Neural progenitor cell (in vitro differentiated cells): Measurements from ENCODE around the gene MYADM. TPM values are rescaled to one million over a fixed set of nuclear protein-coding genes. Genes with fewer than 3 reads are reported as not detected.

ENCODE experiments used
- DNase-seq: peaks from one replicate; pipeline ENCODE4 v3.0.0-alpha.2; 2016; ENCODE audit warnings: low spot score
- H2AFZ ChIP-seq: fragments of 200-600 bp; sonication (generic); replicated peaks from 2 replicates; pipeline ENCODE4 v1.6.1; 2016; ENCODE audit warnings: antibody characterized with exemption
- H3F3A ChIP-seq: fragments of 200-600 bp; sonication (generic); 2 replicates; pipeline ENCODE4 v1.6.1; 2016; ENCODE audit warnings: antibody characterized with exemption, low read depth
- H3K27ac ChIP-seq: fragments of 200-600 bp; sonication (generic); 2 replicates; pipeline ENCODE4 v1.5.1; 2016; ENCODE audit warnings: mild to moderate bottlenecking
- H3K27me3 ChIP-seq: fragments of 200-600 bp; sonication (generic); 2 replicates; pipeline ENCODE4 v1.6.1; 2016; ENCODE audit warnings: mild to moderate bottlenecking, moderate library complexity
- H3K36me3 ChIP-seq: fragments of 200-600 bp; sonication (generic); 2 replicates; pipeline ENCODE4 v1.5.1; 2016
- H3K4me1 ChIP-seq: fragments of 200-600 bp; sonication (generic); 2 replicates; pipeline ENCODE4 v1.6.1; 2016; ENCODE audit warnings: mixed run types
- H3K4me2 ChIP-seq: fragments of 200-600 bp; sonication (generic); 2 replicates; pipeline ENCODE4 v1.6.1; 2016
- H3K4me3 ChIP-seq: fragments of 200-600 bp; sonication (generic); 2 replicates; pipeline ENCODE4 v1.5.1; 2016
- H3K79me2 ChIP-seq: fragments of 200-600 bp; sonication (generic); 2 replicates; pipeline ENCODE4 v1.6.1; 2016; ENCODE audit warnings: low read depth
- H3K9ac ChIP-seq: fragments of 200-600 bp; sonication (generic); 2 replicates; pipeline ENCODE4 v1.6.1; 2016
- H3K9me3 ChIP-seq: fragments of 200-600 bp; sonication (generic); 2 replicates; pipeline ENCODE4 v1.5.1; 2016; ENCODE audit warnings: low read depth
- H4K20me1 ChIP-seq: fragments of 200-600 bp; sonication (generic); 2 replicates; pipeline ENCODE4 v1.6.1; 2016; ENCODE audit warnings: low read depth
- H3K27ac Mint-ChIP-seq: 3 replicates; pipeline ENCODE4 v1.8.0; 2021; ENCODE audit warnings: mixed read lengths
- H3K27me3 Mint-ChIP-seq: 2 replicates; pipeline ENCODE4 v1.8.0; 2022; ENCODE audit warnings: low read depth, mild to moderate bottlenecking, inconsistent platforms, moderate library complexity, mixed read lengths; ENCODE audit not compliant: insufficient read depth
- H3K36me3 Mint-ChIP-seq: 3 replicates; pipeline ENCODE4 v1.8.0; 2021; ENCODE audit warnings: mixed read lengths
- H3K4me1 Mint-ChIP-seq: 3 replicates; pipeline ENCODE4 v1.8.0; 2021; ENCODE audit warnings: mixed read lengths
- H3K4me3 Mint-ChIP-seq: 3 replicates; pipeline ENCODE4 v1.8.0; 2021; ENCODE audit warnings: mild to moderate bottlenecking, moderate library complexity, mixed read lengths
- H3K9me3 Mint-ChIP-seq: 3 replicates; pipeline ENCODE4 v1.8.0; 2020; ENCODE audit warnings: mixed read lengths
- CTCF ChIP-seq: fragments of 200-600 bp; sonication (generic); IDR thresholded peaks from 2 replicates; pipeline ENCODE4 v1.5.1; 2017; ENCODE audit warnings: antibody characterized with exemption, mild to moderate bottlenecking
- EZH2 ChIP-seq: fragments of 200-600 bp; sonication (generic); IDR thresholded peaks from 2 replicates; pipeline ENCODE4 v1.6.1; 2017; ENCODE audit warnings: antibody characterized with exemption, mild to moderate bottlenecking, moderate library complexity
- EZH2phosphoT487 ChIP-seq: fragments of 200-600 bp; sonication (generic); IDR thresholded peaks from 2 replicates; pipeline ENCODE4 v1.6.1; 2017; ENCODE audit warnings: antibody characterized with exemption
- total RNA-seq: library from RNA; depleted of rRNA; stranded (reverse); fragments of >200 nt; gene quantifications from 2 replicates; pipeline ENCODE4 v1.2.3, GENCODE V29; 2015; ENCODE audit warnings: low replicate concordance

MYADM gene
- total RNA-seq, 1 donor from 2014 or later, result 11.5 TPM

- Mint-ChIP-seq H3K4me3 (peak overlapping the region; percentile 90), H3K9me3 (no peaks in the 10 kb centered on the region), H3K27ac (peak overlapping the region; percentile 68), H3K36me3 (peaks cover 10% of the 10 kb centered on the region), H3K27me3 (peaks cover 27% of the 10 kb centered on the region), H3K4me1 (peaks cover 42% of the 10 kb centered on the region)
- TF ChIP-seq EZH2phosphoT487 (no peak), EZH2 (peak; percentile 24), CTCF (no peak)
- peaks cover 11% of the 10 kb centered on the region for H3K79me2 ChIP-seq
- peaks cover 45% of the 10 kb centered on the region for H4K20me1 ChIP-seq
- H3F3A ChIP-seq, result peaks cover 17% of the 10 kb centered on the region
- peak; percentile 88 for DNase-seq
- peak overlapping the region; percentile 83 for H2AFZ ChIP-seq
- H3K27ac ChIP-seq, result no peak overlapping the region
- H3K9ac ChIP-seq, result no peak overlapping the region
- peaks cover 76% of the 10 kb centered on the region for H3K27me3 ChIP-seq
- H3K4me2 ChIP-seq, result peak overlapping the region; percentile 83
- H3K36me3 ChIP-seq, result no peaks in the 10 kb centered on the region
- H3K9me3 ChIP-seq, result no peaks in the 10 kb centered on the region
- H3K4me1 ChIP-seq, result peaks cover 9% of the 10 kb centered on the region
- H3K4me3 ChIP-seq, result peak overlapping the region; percentile 99
Observed at GRCh38 chr19:53908106-53908934, 40.6 kb downstream of the MYADM start.

GRCh38 chr19:53908935-53909415, 41.3 kb downstream of the MYADM start, which contains the start of gene CACNG7:
TSS of gene CACNG7 (plus strand) at chr19:53909278. CDS start at chr19:53912832, 3,554 bp downstream.
- DNase-seq, result peak; percentile 80
- Mint-ChIP-seq H3K4me3 (peak within 1 kb of the TSS; percentile 94), H3K9me3 (no peaks in the 10 kb centered on the region), H3K36me3 (peaks cover 11% of the 10 kb centered on the region), H3K4me1 (peaks cover 42% of the 10 kb centered on the region), H3K27ac (peak within 1 kb of the TSS; percentile 68), H3K27me3 (peaks cover 27% of the 10 kb centered on the region)
- Histone ChIP-seq H3K27ac (no peak within 1 kb of the TSS), H3K36me3 (no peaks in the 10 kb centered on the region), H3K9ac (peak within 1 kb of the TSS; percentile 55), H4K20me1 (peaks cover 40% of the 10 kb centered on the region), H3K27me3 (peaks cover 71% of the 10 kb centered on the region), H3K79me2 (peaks cover 11% of the 10 kb centered on the region), H3K9me3 (no peaks in the 10 kb centered on the region), H3F3A (peaks cover 17% of the 10 kb centered on the region), H3K4me2 (peak within 1 kb of the TSS; percentile 100), H3K4me1 (peaks cover 9% of the 10 kb centered on the region), H3K4me3 (peak within 1 kb of the TSS; percentile 99), H2AFZ (peak within 1 kb of the TSS; percentile 83)
- no peak for TF ChIP-seq EZH2
- TF ChIP-seq EZH2phosphoT487, result no peak
- no peak for TF ChIP-seq CTCF

- no peaks in the 10 kb centered on the region for H3K9me3 Mint-ChIP-seq
- TF ChIP-seq EZH2phosphoT487 (peak; percentile 54), CTCF (peak; percentile 5), EZH2 (no peak)
- H3K27ac Mint-ChIP-seq, result peak overlapping the region; percentile 3
- peak overlapping the region; percentile 79 for H2AFZ ChIP-seq
- H3K9ac ChIP-seq, result peak overlapping the region; percentile 55
- H3K27me3 Mint-ChIP-seq, result peaks cover 26% of the 10 kb centered on the region
- H3K36me3 ChIP-seq, result no peaks in the 10 kb centered on the region
- H3K79me2 ChIP-seq, result peaks cover 11% of the 10 kb centered on the region
- H4K20me1 ChIP-seq, result peaks cover 39% of the 10 kb centered on the region
- peak overlapping the region; percentile 100 for H3K4me2 ChIP-seq
- H3K27me3 ChIP-seq, result peaks cover 65% of the 10 kb centered on the region
- H3K4me3 ChIP-seq, result peak overlapping the region; percentile 99
- peaks cover 9% of the 10 kb centered on the region for H3K4me1 ChIP-seq
- H3F3A ChIP-seq, result peaks cover 17% of the 10 kb centered on the region
- no peak overlapping the region for H3K27ac ChIP-seq
- peak; percentile 32 for DNase-seq
- peaks cover 11% of the 10 kb centered on the region for H3K36me3 Mint-ChIP-seq
- no peaks in the 10 kb centered on the region for H3K9me3 ChIP-seq
- H3K4me3 Mint-ChIP-seq, result peak overlapping the region; percentile 94
- peaks cover 42% of the 10 kb centered on the region for H3K4me1 Mint-ChIP-seq
Observed at GRCh38 chr19:53909471-53910169, 41.9 kb downstream of the MYADM start.
